ENCODE data around the gene VDAC1. TPM values are rescaled to one million over a fixed set of nuclear protein-coding genes. Genes with fewer than 3 reads are reported as not detected.

VDAC1 gene
- 366 and 398 TPM in 2 replicates for total RNA-seq

GRCh38 chr5:134004626-134005416 is at the start of gene VDAC1:
Gene VDAC1 (minus strand): TSS chr5:134004975. CDS start chr5:133993012, 11,963 bp downstream.

GRCh38 chr5:133968204-133968980 is 36.4 kb downstream of the VDAC1 start, which contains the start of gene C5orf15:
Gene C5orf15 (minus strand): TSS chr5:133968625. CDS start chr5:133968584, 41 bp downstream.

Other genes starting within 250 kb of the VDAC1 start
- gene C5orf15, start 36.4 kb downstream of the VDAC1 start, total RNA-seq = 29.4 and 50.1 TPM in 2 replicates
- under 0.01 and 0.36 TPM in 2 replicates for gene TCF7, start 109.7 kb upstream of the VDAC1 start, total RNA-seq
- gene SKP1, start 172.0 kb upstream of the VDAC1 start, total RNA-seq = 139 and 357 TPM in 2 replicates
- 100 and 124 TPM in 2 replicates for gene PPP2CA, start 221.1 kb upstream of the VDAC1 start, total RNA-seq